Measurements from ENCODE around the gene HNRNPR.

GRCh38 chr1:23341931-23342692 lies 2.0 kb downstream of the HNRNPR start:
- TF ChIP-seq NFRKB (IDR thresholded peaks at IDR 0.05) (no peak), CTBP1 (IDR thresholded peaks at IDR 0.05; ENCODE audit: borderline replicate concordance) (no peak)

Data from HEK293T (cell line).